ENCODE results near the gene NINJ2. TPM values are rescaled to one million over a fixed set of nuclear protein-coding genes. Genes with fewer than 3 reads are reported as not detected.
A peak's percentile ranks its signal among the peaks of the same experiment; 100 is the strongest.

NINJ2 gene
- total RNA-seq, 2 donors from 2014 or later: 3.3 to 5.5 TPM

GRCh38 chr12:533718-534117 is 129.5 kb downstream of the NINJ2 start:
- DNase-seq (no peak), ATAC-seq (no peak)
- intact Hi-C loops (cut with DNase I, micrococcal nuclease): no loop called here

GRCh38 chr12:532908-533565 is 130.2 kb downstream of the NINJ2 start:
- intact Hi-C loops (cut with DNase I, micrococcal nuclease): no loop called here
- DNase-seq (no peak), ATAC-seq (no peak)

DNA sequence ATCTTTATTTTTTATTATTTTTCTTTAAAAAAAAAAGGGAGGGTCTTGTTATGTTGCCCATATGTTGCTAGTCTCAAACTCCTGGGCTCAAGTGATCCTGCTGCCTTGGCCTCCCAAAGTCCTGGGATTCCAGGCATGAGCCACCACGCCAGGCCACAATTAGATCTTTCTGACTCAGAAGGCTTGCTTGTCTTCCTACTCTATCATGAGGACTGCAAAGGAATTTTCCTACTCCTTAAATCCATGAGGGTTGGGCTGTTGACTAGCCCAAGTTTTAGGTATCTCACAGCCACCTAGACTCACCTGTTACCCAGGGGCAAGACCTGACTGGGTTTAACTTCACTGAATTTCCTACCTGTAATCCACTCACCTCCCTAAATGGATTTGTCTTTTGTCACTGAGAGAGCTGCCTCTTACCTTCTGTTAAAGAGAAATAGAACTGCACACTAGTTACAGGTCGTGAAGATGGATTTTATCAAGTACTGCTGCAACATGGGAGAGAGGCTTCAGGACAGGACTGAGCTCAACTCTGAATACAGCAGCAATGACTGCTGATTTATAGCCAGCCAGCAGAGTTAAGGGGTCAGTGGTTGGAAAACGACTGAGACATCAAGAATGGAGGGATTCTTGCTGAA is 131.2 kb downstream of the NINJ2 start:
- DNase-seq: no peak
- intact Hi-C loops (cut with DNase I, micrococcal nuclease): no loop called here
- ATAC-seq: no peak

GRCh38 chr12:530821-531220 is 132.4 kb downstream of the NINJ2 start:
- DNase-seq (no peak), ATAC-seq (no peak)
- intact Hi-C loops (cut with DNase I, micrococcal nuclease): no loop called here

- ATAC-seq (peak; percentile 76), DNase-seq (no peak)
- intact Hi-C loops (cut with DNase I, micrococcal nuclease): no loop called here
Observed at GRCh38 chr12:530308-530707, 132.9 kb downstream of the NINJ2 start.

DNA sequence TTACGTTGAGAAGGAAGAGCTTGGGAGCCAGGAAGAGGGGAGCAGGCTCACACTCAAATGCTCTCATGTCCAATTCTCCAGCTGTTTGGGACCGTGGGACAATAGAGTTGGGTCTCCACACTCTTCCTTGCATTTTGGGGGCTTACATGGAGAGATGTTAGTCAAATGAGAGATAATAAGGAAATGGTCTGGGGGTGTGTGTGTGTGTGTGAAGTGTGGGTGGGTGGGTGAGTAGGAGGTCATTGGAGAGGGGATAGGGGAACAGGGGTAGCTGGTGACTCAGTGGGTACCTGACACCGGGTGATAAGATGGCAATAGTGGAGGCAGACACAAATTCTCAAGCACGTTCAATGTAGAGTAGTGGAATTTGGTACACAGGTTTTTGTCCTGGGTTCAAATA is 135.5 kb downstream of the NINJ2 start:
- no peak for DNase-seq
- ATAC-seq: no peak
- intact Hi-C loops (cut with DNase I, micrococcal nuclease): no loop called here

DNA sequence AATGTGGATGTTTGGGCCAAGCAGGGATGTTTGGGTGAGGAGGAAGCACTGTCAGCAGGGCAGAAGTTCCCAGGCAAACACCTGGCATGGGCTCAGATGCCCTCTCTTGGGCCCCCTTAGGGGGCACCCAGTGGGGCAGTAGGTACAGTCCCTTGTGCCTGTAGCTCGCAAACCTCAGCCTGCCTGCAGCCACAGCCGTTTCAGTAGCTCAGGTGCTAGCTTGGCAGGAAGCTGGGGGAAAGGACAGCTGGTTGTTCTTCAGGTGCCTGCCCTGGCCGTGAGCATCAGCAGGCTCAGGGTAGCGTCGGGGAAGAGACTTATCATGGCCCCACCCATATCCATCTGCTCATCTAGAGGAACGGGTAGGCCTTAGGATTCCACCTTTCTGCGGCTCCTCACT is 136.0 kb downstream of the NINJ2 start:
- ATAC-seq: peak; percentile 27
- intact Hi-C loops (cut with DNase I, micrococcal nuclease): no loop called here
- no peak for DNase-seq

- no peak for ATAC-seq
- intact Hi-C loops (cut with DNase I, micrococcal nuclease): no loop called here
Observed at GRCh38 chr12:526089-526488, 137.2 kb downstream of the NINJ2 start.

DNA sequence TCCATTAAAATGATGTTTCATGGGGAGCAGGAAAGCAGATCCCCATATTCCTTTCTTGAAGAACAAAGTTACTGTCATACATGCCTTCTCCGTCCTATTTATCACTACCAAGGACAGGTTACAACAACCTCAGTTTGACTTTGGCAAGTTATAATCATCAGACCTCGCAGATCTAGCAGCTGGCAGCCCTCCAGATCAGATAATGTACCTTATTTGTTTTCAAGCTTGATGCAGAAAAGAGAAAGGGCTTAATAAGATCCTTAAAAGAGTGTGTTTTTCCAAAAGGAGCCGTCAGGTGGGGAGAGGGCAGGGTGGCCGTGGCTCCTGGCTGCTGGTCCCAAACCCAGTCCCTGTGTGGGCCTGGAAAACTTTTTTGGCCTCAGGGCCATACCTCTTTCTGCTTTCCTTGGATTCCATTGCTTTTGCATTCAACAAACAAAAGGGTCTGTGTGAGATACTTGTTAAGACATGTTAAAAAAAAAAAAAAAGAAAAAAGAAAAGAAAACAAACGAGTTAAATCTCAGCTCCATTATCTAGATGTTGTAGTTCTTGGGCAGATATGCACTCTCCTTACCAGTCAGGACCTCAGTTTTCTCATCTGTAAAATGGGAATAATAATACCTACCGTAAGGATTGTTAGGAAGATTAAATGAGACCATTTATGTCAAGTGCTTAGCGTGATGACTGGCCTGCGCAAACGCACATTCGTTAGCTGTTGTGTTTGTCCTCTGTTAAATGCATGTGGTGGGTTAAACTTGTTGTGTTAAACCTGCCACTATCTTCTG is 138.9 kb downstream of the NINJ2 start:
- peak; percentile 48 for ATAC-seq
- intact Hi-C loops (cut with DNase I, micrococcal nuclease): no loop called here
- no peak for DNase-seq

More at GRCh38 chr12:526089-526488, 137.2 kb downstream of the NINJ2 start:
- DNase-seq: no peak

DNA sequence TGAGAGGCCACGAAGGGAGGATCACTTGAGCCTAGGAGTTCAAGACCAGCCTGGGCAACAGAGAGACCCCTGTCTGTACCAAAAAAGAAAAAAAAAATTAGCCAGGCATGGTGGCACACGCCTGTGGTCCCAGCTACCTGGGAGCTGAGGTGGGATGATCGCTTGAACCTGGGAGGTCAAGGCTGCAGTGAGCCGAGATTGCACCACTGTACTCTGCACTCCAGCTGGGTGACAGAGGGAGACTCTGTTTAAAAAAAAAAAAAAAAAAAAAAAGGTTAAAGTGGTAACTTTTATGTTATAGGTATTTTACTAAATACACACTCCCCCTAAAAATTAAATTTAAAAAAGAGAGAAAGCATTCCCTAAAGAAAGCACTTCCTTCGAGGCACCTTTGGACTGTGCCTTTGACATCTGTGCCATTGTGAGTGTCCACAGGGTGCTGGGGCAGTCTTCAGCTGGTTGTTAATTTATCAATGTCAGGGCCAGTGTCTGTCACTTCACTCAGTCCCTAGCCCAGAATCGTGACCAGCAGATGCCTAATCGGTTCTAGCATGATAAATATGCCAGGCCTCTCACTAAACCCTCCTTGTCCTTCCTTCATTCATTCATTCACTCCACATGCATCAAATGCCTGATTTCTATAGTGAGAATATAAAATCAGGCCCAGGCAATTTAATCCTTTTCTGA is 140.4 kb downstream of the NINJ2 start:
- intact Hi-C loops (cut with DNase I, micrococcal nuclease): no loop called here
- no peak for ATAC-seq
- no peak for DNase-seq

- ATAC-seq: no peak
- no peak for DNase-seq
- intact Hi-C loops (cut with DNase I, micrococcal nuclease): no loop called here
Observed at GRCh38 chr12:520119-520518, 143.1 kb downstream of the NINJ2 start.

- DNase-seq (no peak), ATAC-seq (peak; percentile 51)
- intact Hi-C loops (cut with DNase I, micrococcal nuclease): no loop called here
Observed at GRCh38 chr12:517538-517937, 145.7 kb downstream of the NINJ2 start.

Other genes starting within 250 kb of the NINJ2 start
- gene B4GALNT3, start 203.5 kb downstream of the NINJ2 start, total RNA-seq: 100 to 1,000 TPM; 131 to 143 TPM
- gene WNK1, start 89.1 kb upstream of the NINJ2 start, total RNA-seq: 10 to 100 TPM; 84.0 to 95.2 TPM